Right hindlimb (tissue), 1 donor: ENCODE data around the gene KIF26A.
"Not testable (repeated sequence)": the region's sequence is repeated elsewhere in the genome, so short reads cannot be mapped to it uniquely, and the experiment has no call there.

Experiments used
- DNase-seq: peaks from one replicate; pipeline ENCODE4 v3.0.0-alpha.2; 2018

Gene KIF26A

DNA sequence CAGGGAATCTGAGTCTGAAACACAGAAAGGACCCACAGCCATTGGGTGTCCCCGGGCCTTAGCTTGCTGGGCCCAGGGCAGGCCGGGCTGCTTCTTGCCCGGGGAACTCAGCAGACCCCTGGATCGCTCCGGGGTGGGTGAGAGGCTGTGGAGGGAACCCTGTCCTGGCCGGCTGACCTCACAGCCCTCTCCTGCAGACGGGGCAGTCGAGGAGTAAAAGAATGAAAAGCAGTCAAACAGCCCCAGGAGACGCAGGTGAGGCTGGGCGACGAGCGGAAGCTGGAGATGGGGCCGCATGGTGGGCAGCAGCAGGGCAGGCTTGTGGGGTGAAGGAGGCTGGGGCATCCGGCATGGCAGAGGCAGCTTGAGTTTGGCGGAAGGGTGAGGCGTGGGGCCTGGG, 57.0 kb downstream of the KIF26A start:
- no peak for DNase-seq

DNA sequence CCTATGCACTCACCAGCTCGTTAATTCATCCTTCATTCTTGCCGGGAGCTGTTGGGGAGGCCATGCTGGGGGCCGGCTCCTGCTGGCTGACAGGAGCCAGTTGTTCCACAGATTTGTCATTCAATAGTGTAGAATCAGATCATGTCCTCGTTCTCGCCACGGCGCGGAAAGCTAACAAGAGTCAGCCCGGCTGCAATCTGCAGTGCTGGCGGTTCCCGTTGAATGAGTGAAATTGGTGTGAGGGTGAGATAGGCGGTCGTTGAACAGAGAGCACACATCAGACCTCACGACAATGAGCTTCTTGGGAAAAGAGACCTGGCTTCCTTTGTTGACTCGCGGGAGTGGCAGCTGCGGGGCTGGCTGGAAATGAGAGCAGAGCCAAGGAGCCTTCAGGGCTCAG, 57.5 kb downstream of the KIF26A start:
- DNase-seq = no peak

DNA sequence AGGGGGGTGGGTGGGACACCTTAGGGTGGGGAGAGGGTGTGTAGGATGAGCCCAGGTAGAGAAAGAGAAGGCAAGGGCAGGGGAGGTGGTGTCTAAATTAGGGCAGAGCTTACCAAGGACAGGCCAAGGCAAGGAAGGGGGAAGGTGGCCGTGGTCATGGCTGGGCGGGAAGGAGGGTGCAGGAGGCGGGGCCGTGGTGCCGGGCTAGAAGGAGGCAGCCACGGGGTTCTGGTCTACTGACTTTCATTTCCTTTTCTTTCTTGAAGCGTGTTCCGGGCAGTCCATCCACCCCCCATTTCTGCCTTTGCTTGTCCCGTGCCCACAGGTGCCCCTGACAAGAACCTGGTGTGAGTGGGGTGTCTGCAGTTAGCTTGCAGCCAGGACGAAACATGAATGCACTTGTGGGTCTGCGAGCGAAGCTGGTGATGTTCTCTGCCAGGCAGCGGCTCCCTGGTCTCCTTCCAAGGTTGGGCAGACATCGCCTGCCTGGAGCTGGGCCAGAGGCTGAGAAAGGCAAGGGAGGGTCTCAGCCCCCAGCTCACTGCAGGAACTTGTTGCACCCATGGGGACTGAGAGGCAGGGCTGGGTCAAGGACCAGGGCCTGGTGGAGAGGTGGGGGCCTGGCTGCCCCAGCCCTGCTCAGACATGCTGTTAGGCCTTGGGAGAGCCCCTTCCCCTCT, 58.2 kb downstream of the KIF26A start:
- no peak for DNase-seq

DNA sequence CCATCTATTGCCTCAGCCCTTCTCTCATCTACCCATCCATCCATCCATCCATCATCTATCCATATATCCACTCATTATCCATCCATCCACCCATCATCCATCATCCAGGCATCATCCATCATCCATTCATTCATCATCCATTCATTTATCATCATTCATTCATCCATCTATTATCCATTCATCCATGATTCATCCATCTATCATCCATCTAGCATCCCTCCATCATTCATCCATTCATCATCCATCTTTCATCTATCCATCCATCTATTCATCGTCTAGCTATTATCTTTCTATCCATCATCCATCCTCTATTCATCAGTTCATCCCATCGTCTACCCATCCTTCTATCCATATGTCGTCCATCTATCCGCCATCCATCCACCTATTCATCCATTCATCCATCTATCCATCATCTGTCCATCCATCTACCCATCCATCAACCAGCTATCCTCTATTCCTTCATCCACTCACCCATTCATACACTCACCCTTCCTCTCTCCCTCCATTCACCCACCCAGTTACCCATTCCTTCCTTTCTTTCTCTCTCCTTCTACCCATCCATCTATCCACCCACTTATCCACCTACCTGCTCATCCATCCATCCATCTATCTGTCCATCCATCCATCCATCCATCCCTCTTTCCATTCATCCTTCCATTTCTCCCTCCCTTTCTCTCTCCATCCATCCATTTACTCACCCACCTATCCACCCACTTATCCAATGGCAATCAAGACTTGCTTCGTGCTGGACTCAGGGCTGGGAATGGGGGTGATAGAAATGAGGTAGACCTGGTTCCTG, 59.3 kb downstream of the KIF26A start:
- DNase-seq = no peak

DNA sequence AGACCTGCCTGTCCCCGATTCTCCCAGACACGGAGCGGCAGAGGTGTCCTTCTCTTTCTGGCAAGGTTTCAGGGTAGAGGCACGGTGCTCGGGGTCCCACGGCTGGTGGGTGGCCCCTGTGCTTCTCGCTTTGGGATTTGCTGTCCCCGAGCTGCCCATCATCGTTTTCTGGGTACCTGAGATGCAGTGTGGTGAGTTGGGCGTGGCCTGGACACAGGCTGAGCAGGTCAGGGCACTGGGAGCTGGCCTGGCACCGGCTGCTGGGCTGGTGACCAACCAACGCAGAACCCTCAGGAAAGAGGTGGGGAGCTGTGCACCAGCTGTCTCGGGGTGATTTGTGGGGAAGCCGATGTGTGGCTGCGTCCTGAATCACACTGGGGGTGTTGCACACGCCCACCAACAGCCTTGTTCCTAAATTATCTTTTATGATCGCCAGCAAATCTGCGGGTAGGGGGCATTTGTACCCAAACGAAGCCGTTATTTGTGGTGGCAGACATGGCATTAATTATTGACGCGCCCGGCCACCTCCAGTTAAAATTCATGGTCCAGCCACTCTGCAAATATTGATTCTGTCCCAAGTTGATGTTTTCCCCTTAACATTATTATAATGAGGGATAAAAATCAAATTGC, 61.0 kb downstream of the KIF26A start:
- DNase-seq = no peak

DNA sequence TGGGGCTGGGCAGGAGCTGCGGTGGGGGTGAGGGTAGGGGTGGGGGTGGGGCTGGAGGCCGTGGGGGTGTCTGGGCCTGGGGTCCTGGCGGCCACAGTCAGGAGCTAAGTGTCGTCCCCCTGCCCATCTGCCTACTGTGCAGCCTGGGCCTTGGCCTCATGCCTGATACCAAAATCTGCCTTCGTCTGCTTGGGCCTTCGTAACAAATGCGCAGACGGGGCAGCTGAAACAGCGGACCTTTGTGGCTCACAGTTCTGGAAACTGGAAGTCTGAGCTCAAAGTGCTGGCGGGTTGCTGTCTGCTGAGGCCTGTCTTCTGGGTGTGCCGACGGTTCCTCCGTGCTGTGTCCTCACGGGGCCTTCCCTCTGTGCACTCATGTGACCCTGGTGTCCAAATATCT, 61.7 kb downstream of the KIF26A start:
- no peak for DNase-seq

DNA sequence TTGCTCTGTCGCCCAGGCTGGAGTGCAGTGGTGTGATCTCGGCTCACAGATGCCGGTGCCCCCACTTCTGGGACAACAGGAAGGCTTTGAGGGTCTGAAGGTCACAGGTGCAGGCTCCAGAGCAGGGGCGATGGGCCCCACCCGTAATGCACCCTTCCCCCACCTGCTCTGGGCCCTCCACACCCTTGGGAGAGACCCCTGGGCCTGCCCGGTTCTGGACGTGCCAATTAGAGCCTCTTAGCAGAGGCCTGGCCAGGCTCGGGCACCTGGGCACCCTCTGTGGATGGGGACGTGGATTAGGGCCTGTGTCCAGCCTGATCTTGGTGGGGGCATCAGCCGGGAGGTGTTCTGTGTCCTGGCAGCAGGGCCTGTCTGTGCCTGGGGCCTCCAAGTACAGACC, 62.2 kb downstream of the KIF26A start:
- DNase-seq = no peak

DNA sequence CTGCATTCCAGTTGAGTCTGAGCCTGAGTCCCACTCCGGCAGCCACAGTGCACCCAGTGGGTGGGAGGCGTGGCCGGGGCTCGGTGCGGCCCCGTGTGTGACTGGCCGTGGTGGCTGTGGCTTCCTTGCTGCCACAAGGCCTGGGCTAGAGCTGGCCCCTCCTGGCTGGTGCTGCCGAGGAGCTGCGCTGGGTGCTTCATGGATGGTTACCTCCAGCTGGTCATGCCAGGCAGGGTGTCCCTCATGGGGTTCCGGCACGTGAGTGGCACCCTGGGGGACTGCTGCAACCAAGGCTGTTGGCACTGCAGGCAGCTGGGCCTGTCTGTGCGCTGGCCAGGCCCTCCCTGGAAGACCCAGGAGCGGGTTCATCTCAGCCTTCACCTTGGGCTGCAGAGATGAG, 62.7 kb downstream of the KIF26A start:
- no peak for DNase-seq

DNA sequence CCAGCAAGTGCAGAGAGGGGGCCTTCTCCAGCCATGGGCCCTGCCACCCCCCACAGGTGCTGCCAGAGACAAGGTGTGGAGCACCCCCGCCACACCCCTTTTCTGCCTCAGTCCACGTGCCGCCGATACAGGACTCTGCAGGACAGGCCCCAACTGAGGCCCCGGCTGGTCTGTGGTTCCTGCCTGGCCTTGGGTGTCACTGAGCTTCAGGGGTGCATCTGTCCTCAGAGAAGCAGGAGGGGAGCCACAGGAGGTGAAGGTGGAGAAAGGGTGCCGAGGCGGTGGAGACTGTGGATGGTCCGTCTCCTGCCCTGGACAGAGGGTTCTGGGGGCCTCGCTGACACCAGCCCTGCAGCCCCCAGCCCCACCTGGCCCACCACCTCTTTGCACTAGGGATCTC, 63.1 kb downstream of the KIF26A start:
- no peak for DNase-seq

DNA sequence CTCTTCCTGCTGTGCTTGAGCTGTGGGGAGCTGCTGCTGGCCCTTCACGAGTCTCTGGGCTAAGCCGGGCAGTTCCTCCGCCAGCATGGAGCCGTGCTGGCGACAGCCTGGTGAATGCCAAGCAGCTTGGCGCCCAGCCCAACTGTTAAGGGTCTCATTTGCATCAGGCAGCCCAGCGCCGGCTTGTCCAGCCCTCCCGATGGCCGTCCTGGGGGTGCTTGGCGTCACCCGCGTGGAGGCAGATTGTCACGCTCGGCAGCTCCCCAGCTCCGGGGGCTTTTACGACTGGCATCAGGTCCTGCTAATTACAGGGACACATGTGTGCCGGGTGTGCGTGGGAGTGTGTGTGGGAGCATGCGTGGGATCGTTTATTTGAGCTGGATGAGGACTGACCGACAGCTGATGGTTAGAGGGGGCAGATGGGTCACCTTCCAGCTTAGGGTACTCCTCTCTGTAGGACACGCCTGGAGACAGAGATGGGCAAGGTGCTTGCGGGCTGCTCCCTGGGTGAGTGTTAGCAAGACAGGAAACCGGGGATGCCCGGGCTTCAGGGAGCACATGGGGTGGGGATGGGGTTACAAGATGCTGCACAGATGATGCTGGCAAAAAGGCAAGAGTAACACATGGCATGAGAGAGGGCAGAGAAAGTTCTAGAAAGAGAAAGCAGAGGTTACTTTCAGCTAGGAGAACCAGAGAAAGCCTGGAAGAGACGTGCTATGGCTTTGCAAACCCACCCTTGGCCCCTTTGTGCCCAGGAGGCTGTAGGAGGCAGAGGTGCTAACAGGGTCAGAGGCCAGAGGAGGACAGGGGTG, 64.1 kb downstream of the KIF26A start:
- no peak for DNase-seq

DNA sequence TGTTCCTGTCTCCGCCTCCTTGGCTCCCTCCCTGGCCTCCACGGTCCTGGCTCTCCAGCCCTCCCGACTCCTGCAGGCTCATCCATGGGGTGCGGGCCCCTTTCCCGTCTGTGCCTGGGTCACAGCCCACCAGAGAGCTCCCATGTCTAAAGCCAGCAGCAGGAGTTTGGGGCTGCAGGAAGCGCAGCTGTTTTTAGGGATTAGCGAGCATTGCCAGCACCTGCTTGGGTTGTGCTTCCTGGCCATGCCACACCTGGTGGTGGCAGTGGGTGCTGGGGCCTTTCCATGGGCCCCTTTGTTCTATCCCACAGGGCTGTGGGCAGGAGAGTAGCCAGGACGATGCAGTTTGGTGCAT, 64.7 kb downstream of the KIF26A start:
- no peak for DNase-seq

DNA sequence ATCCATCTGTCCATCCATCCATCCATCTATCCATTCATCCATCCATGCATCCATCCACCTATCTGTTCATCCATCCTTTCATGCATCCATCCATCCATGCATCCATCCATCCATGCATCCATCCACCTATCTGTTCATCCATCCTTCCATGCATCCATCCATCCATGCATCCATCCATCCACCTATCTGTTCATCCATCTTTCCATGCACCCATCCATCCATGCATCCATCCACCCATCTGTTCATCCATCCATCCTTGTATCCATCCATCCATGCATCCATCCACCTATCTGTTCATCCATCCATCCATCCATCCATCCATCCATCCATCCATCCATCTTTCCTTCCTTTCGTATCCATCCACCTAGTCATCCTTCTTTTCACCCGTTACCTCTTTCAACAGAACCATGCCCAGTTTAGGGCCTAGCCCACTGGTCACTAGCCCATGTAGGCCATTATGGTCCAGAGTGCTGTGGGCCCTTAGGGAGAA, 66.3 kb downstream of the KIF26A start:
- DNase-seq = no peak

DNA sequence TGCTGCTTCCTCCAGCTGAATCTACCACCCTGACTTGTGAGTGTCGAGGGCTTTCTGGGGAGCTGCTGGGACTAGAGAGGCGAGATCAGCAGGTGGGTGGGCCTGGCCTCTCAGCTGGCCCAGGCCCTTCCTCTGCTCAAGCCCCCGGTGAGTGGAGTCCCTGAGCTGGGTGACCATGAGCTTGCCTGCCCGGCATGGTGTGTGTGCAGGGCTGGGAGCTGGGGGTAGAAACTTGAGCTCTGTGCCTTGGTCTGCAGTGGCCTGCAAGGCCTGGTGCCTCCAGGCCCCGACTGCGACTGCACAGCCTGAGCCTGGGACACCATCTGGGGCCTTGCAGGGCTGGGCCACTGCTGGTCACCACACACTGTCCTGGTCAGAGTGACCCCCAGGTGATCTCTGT, 67.4 kb downstream of the KIF26A start:
- DNase-seq = no peak

DNA sequence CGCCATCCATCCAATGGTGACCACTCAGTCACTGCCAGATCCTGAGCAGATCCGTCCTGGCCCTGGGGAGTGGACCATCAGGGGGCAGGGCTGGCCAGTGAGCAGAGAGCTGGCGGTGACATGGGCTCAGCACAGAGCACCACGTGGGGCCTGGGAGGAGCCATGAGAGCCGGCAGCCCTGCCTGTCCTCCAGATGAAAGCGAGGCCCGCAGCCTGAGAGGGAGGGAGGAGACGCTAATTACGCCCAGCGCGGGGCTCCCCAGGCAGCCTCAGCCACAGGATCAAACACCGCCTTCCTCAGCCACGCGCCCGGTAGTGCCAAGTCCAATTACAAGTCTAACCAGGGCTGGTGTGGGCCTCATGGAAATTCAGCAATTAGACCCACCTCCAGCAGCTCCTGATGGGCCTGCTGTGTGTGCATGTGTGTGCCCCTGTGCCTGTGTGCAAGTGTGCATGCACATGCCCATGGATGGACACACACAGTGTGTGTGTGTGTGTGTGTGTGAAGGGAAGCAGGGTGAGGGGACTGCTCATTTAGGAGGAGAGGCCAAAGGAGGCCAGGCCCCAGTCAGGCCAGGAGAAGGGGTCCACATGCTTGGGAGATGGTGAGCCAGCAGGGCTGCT, 68.0 kb downstream of the KIF26A start:
- peak; percentile 59 for DNase-seq

DNA sequence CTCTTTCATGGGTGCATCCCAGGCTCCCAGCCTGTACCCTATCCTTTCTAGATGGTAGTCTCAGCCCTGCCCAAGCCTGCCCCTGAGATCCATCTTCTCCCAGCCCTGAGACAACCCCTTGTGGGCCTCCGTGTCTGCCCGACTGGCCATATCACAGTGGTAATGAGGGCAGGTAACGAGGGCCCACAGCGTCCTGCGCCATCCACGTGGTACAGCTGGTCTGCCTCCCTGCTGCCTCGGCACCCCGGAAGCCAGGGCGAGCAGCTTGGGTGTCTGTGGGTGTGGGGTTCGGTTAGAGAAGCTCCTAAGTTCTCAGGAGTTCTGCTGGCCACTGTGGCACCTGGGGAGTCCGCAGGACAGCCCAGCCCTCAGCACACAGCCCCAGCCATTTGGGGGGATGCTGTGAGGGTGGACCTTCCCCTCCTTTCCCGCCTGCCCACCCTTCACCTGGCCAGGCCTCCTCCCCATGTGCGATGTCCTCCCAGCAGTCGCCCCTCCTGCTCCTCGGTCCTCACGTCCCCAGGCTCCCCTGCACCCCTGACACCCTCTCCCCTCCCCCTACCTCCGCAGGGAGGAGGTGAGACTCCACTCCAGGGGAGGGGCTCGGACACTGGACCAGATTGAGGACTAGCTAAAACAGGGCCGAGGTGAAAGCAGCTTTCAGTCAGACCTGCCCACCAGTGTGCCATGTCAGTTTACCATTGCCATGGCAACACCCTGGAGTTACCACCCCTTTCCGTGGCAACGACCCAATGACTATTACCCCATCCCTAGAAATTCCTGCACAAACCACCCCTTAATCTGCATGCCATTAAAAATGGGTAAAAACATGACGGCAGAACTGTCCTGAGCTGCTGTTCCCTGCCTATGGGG, 69.0 kb downstream of the KIF26A start:
- no peak for DNase-seq

DNA sequence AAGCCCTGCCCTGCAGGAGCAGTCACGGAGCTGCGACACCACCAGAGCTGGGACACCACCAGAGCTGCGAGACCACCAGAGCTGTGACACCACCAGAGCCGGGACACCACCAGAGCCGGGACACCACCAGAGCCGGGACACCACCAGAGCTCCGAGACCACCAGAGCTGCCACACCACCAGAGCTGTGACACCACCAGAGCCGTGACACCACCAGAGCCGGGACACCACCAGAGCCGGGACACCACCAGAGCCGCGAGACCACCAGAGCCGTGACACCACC, 69.6 kb downstream of the KIF26A start:
- not testable (repeated sequence) for DNase-seq

DNA sequence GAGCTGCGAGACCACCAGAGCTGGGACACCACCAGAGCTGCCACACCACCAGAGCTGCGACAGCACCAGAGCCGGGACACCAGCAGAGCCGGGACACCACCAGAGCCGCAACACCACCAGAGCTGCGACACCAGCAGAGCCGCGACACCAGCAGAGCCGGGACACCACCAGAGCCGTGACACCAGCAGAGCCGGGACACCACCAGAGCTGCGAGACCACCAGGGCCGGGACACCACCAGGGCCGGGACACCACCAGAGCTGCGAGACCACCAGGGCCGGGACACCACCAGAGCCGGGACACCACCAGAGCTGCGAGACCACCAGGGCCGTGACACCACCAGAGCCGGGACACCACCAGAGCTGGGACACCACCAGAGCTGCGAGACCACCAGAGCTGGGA, 69.9 kb downstream of the KIF26A start:
- DNase-seq = not testable (repeated sequence)

DNA sequence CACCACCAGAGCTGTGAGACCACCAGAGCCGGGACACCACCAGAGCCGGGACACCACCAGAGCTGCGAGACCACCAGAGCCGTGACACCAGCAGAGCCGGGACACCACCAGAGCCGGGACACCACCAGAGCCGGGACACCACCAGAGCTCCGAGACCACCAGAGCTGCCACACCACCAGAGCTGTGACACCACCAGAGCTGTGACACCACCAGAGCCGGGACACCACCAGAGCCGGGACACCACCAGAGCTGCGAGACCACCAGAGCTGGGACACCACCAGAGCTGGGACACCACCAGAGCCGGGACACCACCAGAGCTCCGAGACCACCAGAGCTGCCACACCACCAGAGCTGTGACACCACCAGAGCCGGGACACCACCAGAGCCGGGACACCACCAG, 70.7 kb downstream of the KIF26A start:
- not testable (repeated sequence) for DNase-seq

DNA sequence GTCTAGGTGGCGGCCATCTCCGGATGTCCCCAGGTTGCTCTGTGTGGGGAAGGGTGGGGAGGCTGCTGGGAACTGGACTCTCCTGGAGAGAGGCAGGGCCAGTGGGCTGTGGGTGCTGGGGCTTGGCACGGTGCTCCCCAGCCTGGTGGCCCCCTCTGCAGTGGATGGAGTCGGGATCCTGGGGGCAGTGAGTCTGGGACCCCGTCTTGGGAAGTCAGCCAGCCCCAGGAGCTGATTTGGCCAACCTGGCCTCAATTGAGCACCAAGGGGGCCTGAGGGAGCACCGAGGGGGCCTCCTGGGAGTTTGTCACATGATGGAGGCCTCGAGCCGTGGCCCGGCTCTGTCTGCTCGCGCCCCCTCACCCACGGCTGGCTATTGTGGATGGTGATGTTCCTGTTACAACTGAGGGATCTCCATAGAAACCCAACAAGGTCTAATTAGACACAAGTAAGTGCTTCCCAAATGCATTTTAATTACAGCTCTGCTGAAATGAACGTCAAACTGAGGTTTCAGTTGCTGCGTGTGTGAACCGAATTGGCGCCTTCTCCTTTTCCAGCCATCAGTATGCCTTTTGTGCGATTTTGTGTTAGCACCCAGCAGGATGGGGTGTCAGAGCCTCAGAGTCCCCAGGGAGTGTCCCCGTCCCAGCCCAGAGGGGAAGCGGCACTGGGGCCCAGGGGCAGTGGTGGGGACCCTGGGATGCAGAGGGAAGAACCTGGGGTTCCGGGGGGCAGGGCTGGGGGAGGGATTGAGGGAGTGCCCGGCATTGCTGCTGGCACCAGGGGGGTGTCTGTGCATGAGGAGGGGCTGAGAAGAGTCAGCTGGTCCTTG, 71.8 kb downstream of the KIF26A start:
- no peak for DNase-seq

DNA sequence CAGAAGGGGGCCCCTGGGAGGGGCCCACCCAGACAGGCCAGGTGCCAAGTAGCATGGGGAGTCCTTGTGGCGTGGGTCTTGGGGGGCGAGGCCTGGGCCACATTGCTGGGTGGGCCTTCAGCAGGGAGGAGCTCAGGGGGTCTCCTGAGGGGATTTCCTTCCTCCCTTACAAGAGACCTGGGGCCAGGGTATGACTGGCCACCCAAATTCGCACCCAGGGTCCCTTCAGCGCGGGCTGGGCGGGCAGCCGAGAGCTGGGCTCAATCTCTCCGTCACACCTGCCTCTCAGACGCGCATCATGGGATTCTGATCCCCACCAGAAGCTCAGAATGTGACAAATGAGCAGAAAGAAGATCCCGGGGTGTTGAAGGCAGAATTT, 72.4 kb downstream of the KIF26A start:
- no peak for DNase-seq

DNA sequence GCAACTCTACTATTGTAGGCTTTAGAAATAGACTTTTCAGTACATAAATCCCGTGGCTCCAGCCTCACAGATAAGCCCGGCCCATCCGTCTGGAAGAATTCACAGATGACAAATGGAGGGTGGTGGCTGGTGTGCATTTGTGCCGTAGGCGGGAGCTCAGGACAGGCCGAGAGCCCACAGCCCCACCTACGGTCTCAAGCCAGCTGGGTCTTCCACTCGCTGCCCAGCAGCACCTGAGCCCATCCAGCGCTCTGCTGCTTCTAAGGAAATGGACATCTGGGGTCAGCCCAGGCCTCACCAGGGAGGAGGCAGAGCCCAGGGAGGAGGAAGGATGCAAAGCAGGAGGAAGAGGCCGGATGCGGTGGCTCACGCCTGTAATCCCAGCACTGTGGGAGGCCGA, 72.8 kb downstream of the KIF26A start:
- DNase-seq = no peak
